DOHH2 (cell line): ENCODE data around the gene TIMM17A.

Experiments used
- EZH2phosphoT487 ChIP-seq: fragments of 200-600 bp; sonication (generic); IDR thresholded peaks from 2 replicates; pipeline ENCODE4 v1.6.1; 2017; ENCODE audit warnings: borderline replicate concordance, mild to moderate bottlenecking, antibody characterized with exemption, low read length, moderate library complexity, mixed read lengths
- TF ChIP-seq, protein P1 (sequence below): fragments of 200-600 bp; sonication (generic); IDR thresholded peaks from one replicate; pipeline ENCODE4 v1.5.1; 2014; ENCODE audit warnings: antibody characterized with exemption, mild to moderate bottlenecking, low read depth, low read length; ENCODE audit not compliant: poor library complexity, severe bottlenecking

DNA sequence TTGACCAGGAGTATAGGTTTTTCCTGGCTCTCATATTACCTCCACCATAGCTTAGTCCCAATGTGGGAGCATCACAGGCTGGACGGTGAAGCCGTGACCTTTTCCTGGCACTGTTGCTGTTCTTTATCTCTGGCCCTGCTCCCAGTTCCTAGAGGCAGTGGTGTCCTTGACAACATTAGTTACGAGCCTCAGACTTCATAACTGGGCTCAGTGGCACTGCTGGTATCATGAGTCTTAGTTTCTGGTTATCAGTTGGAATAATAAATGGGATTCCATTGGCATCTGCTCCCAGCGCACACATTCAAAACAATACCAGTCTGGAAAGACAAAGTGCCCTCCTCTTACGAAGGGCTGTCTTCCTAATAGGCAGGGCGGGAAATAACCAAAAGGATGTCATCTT, 35.1 kb downstream of the TIMM17A start:
- TF ChIP-seq, protein P1, sequence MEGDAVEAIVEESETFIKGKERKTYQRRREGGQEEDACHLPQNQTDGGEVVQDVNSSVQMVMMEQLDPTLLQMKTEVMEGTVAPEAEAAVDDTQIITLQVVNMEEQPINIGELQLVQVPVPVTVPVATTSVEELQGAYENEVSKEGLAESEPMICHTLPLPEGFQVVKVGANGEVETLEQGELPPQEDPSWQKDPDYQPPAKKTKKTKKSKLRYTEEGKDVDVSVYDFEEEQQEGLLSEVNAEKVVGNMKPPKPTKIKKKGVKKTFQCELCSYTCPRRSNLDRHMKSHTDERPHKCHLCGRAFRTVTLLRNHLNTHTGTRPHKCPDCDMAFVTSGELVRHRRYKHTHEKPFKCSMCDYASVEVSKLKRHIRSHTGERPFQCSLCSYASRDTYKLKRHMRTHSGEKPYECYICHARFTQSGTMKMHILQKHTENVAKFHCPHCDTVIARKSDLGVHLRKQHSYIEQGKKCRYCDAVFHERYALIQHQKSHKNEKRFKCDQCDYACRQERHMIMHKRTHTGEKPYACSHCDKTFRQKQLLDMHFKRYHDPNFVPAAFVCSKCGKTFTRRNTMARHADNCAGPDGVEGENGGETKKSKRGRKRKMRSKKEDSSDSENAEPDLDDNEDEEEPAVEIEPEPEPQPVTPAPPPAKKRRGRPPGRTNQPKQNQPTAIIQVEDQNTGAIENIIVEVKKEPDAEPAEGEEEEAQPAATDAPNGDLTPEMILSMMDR: no peak
- TF ChIP-seq EZH2phosphoT487: no peak
